Spinal cord (tissue), 10 donors: ENCODE data around the gene IMMP2L. TPM values are rescaled to one million over a fixed set of nuclear protein-coding genes. Genes with fewer than 3 reads are reported as not detected.
"Not testable (repeated sequence)": the region's sequence is repeated elsewhere in the genome, so short reads cannot be mapped to it uniquely, and the experiment has no call there.

Source experiments
- DNase-seq, 6 donors: peaks; one replicate each; pipeline versions ENCODE4 v3.0.0 to v3.0.0-alpha.2; 2013 to 2015; ENCODE audit warnings: low spot score in 6 of 6, low read depth in 4 of 6
- H3K27ac ChIP-seq: one replicate; pipeline ENCODE4 v1.5.1; 2013; ENCODE audit warnings: low read depth, low read length, control low read depth
- H3K27me3 ChIP-seq: one replicate; pipeline ENCODE4 v1.6.1; 2013; ENCODE audit warnings: low read length; ENCODE audit not compliant: control insufficient read depth, insufficient read depth
- H3K36me3 ChIP-seq: one replicate; pipeline ENCODE4 v1.6.1; 2013; ENCODE audit warnings: low read length; ENCODE audit not compliant: control insufficient read depth, insufficient read depth
- H3K4me1 ChIP-seq: one replicate; pipeline ENCODE4 v1.6.1; 2013; ENCODE audit warnings: low read length; ENCODE audit not compliant: control insufficient read depth, insufficient read depth
- H3K4me3 ChIP-seq: one replicate; pipeline ENCODE4 v1.5.1; 2013; ENCODE audit warnings: low read depth, low read length, control low read depth
- H3K9me3 ChIP-seq: one replicate; pipeline ENCODE4 v1.6.1; 2013; ENCODE audit warnings: low read length; ENCODE audit not compliant: control insufficient read depth, insufficient read depth
- WGBS: methylation state at CpG from one replicate; pipeline ENCODE4 v1.1.5; 2013; ENCODE audit warnings: missing lambda C conversion rate; ENCODE audit not compliant: insufficient coverage; 5-methylcytosine and 5-hydroxymethylcytosine counted together
- polyA plus RNA-seq, 2 donors: library from polyadenylated mRNA; unstranded; fragments of 120-200 nt; gene quantifications; one replicate each; pipeline ENCODE4 v1.2.1, GENCODE V29; 2013; ENCODE audit not compliant: insufficient read length in 2 of 2
- total RNA-seq, 2 donors: library from RNA; depleted of rRNA in 1 of 2; stranded (reverse); fragments of 120-200 nt in 1 of 2; fragments of >200 nt in 1 of 2; gene quantifications; one replicate each; pipeline versions ENCODE4 v1.2.3 to v1.2.4, GENCODE V29; 2013 to 2014
- donor health status: healthy.

The IMMP2L gene
- total and polyA plus RNA-seq, 4 donors: 14.8 to 26.8 (median 17.4) TPM

DNA sequence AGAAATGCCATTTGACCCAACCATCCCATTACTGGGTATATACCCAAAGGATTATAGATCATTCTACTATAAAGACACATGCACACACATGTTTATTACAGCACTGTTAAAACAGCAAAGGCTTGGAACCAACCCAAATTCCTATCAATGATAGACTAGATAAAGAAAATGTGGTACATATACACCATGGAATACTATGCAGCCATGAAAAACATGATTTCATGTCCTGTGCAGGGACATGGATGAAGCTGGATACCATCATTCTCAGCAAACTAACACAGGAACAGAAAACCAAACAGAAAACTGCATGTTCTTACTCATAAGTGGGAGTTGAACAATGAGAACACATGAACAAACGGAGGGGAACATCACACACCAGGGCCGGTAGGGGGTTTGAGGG is 625.6 kb downstream of the IMMP2L start:
- H3K4me1 ChIP-seq, DNase-seq, H3K4me3 ChIP-seq, H3K36me3 ChIP-seq, H3K27ac ChIP-seq, H3K27me3 ChIP-seq, H3K9me3 ChIP-seq: not testable (repeated sequence)
- no CpG with 5 or more reads among the region's 2 CpGs for WGBS

DNA sequence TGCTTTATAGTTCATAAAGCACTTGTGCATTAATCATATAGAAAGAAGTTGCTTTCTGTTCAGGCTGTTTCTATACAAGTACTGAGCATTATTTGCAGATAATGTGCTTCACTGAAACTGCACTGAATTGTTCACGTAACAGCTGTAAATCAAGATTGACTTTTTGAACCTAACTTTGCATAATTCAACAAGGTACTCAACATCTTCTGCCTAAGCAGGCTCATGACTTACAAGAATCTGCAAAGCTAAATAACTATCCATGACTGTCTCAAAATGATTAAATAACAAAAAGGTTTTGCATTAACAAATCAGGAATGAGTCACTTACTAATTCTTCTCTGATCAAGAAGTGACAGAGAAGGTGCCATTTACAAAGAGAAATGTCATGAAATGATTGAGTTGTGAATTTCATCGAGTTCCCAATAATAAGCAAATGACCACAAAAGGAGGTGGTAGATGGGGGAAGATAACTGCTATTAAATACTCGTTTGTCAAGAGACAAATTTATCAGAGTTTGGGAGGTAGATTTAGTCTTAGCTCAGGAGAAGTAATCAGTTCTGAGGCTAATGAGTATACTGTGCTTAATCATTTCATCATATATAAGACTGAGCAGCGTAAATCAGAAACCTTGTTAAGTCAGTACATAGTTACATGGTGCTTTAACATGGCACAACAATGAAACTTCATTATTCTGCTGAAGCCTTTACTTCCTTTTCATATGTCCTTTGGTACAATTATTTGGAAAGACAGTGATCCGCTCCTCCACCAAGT is 632.6 kb downstream of the IMMP2L start:
- Histone ChIP-seq H3K27ac (no peak overlapping the region), H3K27me3 (no peaks in the 10 kb centered on the region), H3K4me3 (no peak overlapping the region), H3K9me3 (no peaks in the 10 kb centered on the region), H3K4me1 (no peaks in the 10 kb centered on the region), H3K36me3 (no peaks in the 10 kb centered on the region)
- WGBS: no CpG with 5 or more reads among the region's 5 CpGs
- DNase-seq: no peak

DNA sequence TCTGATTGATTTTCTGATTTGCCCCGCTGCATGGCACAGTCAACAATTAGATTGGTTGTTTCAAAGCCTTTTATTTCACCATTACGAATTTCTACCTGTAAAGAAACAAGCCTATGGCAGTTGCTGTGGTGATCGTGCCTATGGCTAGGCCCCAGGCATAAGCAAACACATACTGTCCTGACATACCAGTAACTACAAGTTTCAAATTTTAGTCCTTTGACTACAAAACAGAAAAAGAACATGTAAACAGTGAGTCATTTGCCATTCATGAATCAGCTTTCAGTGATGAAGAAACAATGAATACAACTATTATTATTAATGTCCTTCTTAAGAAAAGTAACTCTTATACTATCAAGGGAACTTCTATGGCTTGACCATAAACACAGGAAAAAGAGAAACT is 639.4 kb downstream of the IMMP2L start:
- no peak overlapping the region for H3K27ac ChIP-seq
- H3K4me1 ChIP-seq: no peaks in the 10 kb centered on the region
- 100% methylated on average over 1 of the region's 3 CpGs for WGBS

DNA sequence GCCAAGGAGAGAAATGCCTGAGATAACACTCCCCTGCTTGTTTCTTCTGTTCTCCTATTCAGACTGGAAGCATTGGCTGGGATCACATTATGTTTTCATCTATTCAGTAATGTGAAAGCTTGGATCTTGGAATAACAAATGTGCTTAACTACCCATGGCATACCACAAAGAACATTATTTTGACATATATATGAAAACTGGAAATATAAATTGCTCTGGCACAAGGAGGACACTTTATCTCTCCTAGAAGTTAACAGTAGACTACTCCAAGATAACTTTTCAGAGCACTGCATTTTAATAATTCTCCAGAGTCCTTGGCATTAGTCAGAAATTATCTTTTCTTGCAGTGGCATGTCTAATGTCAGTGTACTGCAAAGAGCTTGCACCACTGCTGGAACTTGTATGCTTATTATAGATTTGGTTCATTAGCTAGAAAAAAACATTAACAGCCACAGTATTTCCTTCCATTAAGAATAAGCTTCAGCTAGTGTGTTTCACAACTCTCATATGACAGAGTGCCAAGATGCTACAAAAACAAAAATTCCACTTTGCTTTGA is 640.6 kb downstream of the IMMP2L start:
- DNase-seq: peak in 1 of 6 donors; percentile 16
- Histone ChIP-seq H3K4me3 (no peak overlapping the region), H3K4me1 (no peaks in the 10 kb centered on the region), H3K36me3 (no peaks in the 10 kb centered on the region), H3K9me3 (no peaks in the 10 kb centered on the region), H3K27me3 (no peaks in the 10 kb centered on the region), H3K27ac (no peak overlapping the region)

More for the DNA sequence above, 639.4 kb downstream of the IMMP2L start:
- H3K36me3 ChIP-seq: no peaks in the 10 kb centered on the region
- DNase-seq: no peak
- H3K27me3 ChIP-seq: no peaks in the 10 kb centered on the region
- H3K9me3 ChIP-seq: no peaks in the 10 kb centered on the region
- no peak overlapping the region for H3K4me3 ChIP-seq

DNA sequence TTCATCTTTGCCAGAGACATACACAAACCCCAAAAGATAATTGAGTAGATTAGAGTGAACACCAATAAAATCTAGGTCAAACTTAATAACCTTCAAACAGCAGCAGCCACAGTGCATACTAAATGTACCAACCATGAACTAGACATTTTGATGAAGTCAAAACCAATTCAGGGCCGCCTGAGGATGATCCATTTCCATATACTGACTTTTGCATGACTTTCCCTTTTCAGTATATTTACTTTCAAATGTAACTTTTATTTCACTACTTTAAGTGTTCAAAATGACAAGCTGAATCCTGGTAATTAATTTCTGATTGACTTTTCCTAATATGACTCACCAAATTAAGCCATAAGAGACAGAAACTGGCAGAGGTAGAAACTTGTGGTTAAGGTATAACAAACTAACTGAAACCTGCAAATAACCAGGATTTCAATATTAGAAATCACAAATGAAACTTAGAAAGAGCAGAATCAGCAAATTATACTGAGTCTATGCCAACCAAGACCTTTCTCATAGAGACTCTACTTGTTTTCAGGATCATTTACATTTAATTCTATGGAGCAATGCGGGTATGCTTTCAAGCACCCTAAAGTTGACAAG is 643.2 kb downstream of the IMMP2L start:
- no peaks in the 10 kb centered on the region for H3K4me1 ChIP-seq
- no peak overlapping the region for H3K4me3 ChIP-seq
- H3K27ac ChIP-seq: no peak overlapping the region
- H3K36me3 ChIP-seq: no peaks in the 10 kb centered on the region
- H3K9me3 ChIP-seq: no peaks in the 10 kb centered on the region
- no CpG with 5 or more reads among the region's 2 CpGs for WGBS
- H3K27me3 ChIP-seq: no peaks in the 10 kb centered on the region
- no peak for DNase-seq

DNA sequence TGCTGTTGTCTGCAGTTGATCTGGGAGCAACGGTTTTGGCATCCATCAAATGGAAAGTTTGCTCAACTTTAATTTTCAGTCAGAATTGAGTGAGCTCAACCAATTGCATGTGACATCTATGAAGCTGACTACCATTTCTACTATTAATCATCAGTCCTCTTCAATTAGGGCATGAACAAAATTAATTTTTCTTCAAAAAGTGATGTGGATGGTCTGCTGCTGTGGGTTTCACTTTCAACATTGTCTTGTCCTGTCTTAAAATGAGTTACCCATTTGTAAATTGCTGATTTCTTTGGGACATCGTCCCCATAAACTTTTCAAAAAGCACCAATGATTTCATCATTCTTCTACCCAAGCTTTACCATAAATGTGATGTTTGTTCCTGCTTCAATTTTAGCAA is 648.0 kb downstream of the IMMP2L start:
- H3K27me3 ChIP-seq: no peaks in the 10 kb centered on the region
- 100% methylated on average over 1 of the region's 2 CpGs for WGBS

DNA sequence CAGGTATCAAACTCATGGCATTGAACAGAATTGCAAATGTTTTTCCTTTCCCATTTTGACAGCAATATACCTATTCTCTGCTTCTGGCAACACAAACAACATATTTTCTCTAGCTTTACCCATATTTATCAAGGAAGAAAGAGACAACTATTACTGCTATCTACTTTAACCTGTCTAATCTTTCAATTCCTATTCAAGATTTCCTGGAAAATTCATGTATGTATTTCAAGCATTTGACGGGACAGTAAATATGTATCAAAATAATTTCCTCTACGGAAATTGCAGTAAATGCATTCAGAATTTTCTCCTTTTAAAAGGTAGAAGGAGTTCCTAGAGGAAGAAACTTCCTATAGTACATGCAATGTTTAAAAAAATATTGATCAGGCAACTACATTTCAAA is 650.7 kb downstream of the IMMP2L start:
- no peak for DNase-seq
- H3K27ac ChIP-seq: no peak overlapping the region
- H3K36me3 ChIP-seq: no peaks in the 10 kb centered on the region
- H3K4me1 ChIP-seq: no peaks in the 10 kb centered on the region
- H3K27me3 ChIP-seq: no peaks in the 10 kb centered on the region
- no peaks in the 10 kb centered on the region for H3K9me3 ChIP-seq
- H3K4me3 ChIP-seq: no peak overlapping the region
- no CpG with 5 or more reads among the region's 2 CpGs for WGBS

More for the DNA sequence above, 648.0 kb downstream of the IMMP2L start:
- H3K4me1 ChIP-seq: no peaks in the 10 kb centered on the region
- no peak for DNase-seq
- H3K9me3 ChIP-seq: no peaks in the 10 kb centered on the region
- no peak overlapping the region for H3K4me3 ChIP-seq
- H3K36me3 ChIP-seq: no peaks in the 10 kb centered on the region
- H3K27ac ChIP-seq: no peak overlapping the region

DNA sequence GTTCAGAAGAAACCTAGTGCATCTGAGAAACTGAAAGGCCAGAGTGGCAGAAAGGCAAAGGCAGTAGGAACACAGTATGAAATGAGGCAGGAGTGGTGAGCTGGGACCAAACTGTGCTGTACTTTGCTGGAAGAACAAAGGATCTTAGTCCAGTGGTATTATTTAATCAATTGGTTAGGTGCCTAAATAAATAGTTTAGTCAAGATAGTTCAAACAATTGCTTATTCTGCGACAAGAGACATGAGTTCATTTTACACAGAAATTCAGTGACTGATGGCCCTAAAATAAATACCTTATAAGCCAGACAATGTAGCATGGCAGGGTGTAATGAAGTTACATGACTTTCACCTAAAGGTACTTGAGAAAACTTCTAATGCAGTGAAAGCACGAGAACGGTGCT is 653.2 kb downstream of the IMMP2L start:
- Histone ChIP-seq H3K4me1 (no peaks in the 10 kb centered on the region), H3K27ac (no peak overlapping the region), H3K27me3 (no peaks in the 10 kb centered on the region), H3K4me3 (no peak overlapping the region), H3K9me3 (no peaks in the 10 kb centered on the region), H3K36me3 (no peaks in the 10 kb centered on the region)
- WGBS: no CpG with 5 or more reads among the region's 3 CpGs
- DNase-seq: peak in 1 of 6 donors; percentile 7

DNA sequence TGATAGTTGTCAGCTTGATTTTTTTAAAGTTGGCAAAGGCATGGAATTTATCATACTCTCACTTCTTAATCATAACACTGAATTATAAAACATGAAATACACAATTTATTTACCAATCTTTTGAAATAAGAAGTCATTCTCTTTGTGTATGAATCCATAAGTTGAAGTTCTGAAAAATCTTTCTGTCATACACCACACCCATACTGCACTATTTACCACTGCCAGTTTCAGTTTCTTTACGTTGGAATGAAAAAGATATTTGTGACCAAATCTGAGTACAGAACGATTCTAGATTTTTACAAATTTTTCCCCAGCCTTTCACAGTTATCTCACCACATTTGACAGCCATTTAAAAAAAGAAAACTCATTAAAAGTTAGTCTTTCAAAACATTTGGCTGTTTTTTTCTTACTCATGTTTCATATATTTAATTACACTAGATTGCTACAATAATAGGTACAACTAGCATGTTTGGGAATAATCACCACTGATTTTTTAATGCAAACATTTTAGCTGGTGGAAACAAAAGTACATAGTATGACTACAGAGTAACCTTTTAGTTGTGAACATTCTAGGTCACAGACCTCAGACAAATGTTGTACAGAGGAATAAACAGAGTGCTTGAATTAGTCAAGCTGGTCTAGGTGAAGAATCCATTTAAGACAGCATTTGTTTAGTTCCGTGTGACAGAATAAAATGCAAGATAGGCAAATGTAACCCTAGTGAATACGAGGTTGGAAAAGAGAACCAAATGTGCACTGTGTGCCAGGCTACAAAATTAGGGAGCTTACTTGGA is 656.3 kb downstream of the IMMP2L start:
- no peak for DNase-seq
- Histone ChIP-seq H3K36me3 (no peaks in the 10 kb centered on the region), H3K9me3 (no peaks in the 10 kb centered on the region), H3K4me1 (no peaks in the 10 kb centered on the region), H3K27me3 (no peaks in the 10 kb centered on the region), H3K27ac (no peak overlapping the region), H3K4me3 (no peak overlapping the region)
- 91% methylated on average over 2 of the region's 4 CpGs for WGBS
